ENCODE data around the gene ANKS4B.
"Not testable (repeated sequence)": the region's sequence is repeated elsewhere in the genome, so short reads cannot be mapped to it uniquely, and the experiment has no call there.

ANKS4B gene

DNA sequence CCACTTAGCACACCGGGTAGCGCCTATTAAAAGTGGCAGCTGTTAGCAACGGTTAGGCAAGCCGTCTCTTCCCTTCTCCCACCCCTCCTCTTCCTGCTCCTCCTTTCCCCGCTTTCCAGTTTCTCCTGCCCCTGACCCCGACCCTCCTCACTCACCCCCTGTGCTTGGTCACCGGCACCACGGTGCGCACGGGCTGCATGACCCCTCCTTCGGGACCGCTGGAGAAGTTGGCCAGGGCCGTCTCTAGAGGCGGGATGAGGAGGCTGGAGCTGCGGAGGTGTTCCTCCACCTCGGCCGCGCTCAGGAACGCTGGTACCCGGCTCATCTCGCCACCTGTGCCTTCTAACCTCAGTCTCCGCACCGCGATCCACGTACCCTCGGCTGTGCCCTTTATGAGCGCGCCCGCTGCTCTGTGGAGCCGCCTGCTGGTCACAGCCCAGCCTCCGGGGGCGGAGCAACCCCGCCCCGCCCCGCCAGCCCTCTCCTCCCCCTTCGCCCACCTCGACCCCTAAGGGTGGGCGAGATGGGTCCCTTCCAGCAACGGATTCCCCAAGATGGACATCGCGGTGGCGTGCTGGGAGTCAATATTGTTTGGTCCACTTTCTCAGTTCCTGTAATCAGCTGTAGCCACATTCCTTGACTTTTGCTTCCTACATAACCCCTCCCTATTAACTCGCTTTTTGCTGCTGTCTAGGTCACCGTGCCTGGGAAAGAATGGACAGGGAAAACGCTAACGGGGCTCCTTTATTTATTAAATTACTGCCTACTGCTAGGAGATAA is 44.6 kb downstream of the ANKS4B start, which contains the start of gene CRYM:
Gene CRYM (minus strand): TSS at position 364 of the 780 bp plus-strand sequence. CDS start 39 bp downstream, at position 325.
- FAIRE-seq: peak; percentile 78

DNA sequence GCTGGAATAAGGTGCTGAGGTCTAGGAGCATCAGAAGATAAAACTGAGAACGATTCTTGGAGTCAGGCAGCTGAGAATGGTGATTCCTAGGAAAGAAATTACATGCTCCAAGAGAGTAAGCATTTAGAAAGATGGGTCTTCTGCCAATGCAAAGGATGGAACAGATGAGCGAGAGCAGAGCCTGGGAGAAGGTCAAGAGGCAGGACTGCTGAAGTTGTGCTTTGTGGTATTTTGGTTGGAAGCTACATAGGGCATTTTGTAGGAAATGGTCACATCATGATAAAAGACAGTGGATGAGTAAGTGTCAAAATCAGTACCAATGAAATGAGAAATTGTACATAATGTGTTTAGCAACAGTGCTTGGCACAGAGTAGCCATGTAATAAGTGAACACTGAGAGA is 46.0 kb downstream of the ANKS4B start:
- TF ChIP-seq TAF1 (IDR thresholded peaks at IDR 0.05; ENCODE audit: low read depth, low read length): no peak
- no peak for TF ChIP-seq POLR2AphosphoS5 (IDR thresholded peaks at IDR 0.05; ENCODE audit: low read depth, low read length)
- TF ChIP-seq SPI1 (IDR thresholded peaks at IDR 0.05; ENCODE audit: low read depth, low read length): no peak
- no peak for TF ChIP-seq POU2F2 (IDR thresholded peaks at IDR 0.05; ENCODE audit: low read depth, low read length)
- no peak for TF ChIP-seq POLR2A (IDR thresholded peaks at IDR 0.05; ENCODE audit: low read depth, low read length)
- TF ChIP-seq PAX5 (IDR thresholded peaks at IDR 0.05; ENCODE audit: insufficient read depth, low read length, severe bottlenecking): no peak
- DNase-seq (ENCODE audit: insufficient read length, low spot score): no peak
- FAIRE-seq: no peak

More for the DNA sequence above, 44.6 kb downstream of the ANKS4B start, which contains the start of gene CRYM:
- peak; percentile 64 for DNase-seq (ENCODE audit: insufficient read length, low spot score)
- TF ChIP-seq POU2F2 (IDR thresholded peaks at IDR 0.05; ENCODE audit: low read depth, low read length) (no peak), POLR2A (IDR thresholded peaks at IDR 0.05; ENCODE audit: low read depth, low read length) (no peak), TAF1 (IDR thresholded peaks at IDR 0.05; ENCODE audit: low read depth, low read length) (no peak), POLR2AphosphoS5 (IDR thresholded peaks at IDR 0.05; ENCODE audit: low read depth, low read length) (no peak), SPI1 (IDR thresholded peaks at IDR 0.05; ENCODE audit: low read depth, low read length) (no peak; the same call in 1 of the 2 replicates), PAX5 (IDR thresholded peaks at IDR 0.05; ENCODE audit: insufficient read depth, low read length, severe bottlenecking) (no peak)

DNA sequence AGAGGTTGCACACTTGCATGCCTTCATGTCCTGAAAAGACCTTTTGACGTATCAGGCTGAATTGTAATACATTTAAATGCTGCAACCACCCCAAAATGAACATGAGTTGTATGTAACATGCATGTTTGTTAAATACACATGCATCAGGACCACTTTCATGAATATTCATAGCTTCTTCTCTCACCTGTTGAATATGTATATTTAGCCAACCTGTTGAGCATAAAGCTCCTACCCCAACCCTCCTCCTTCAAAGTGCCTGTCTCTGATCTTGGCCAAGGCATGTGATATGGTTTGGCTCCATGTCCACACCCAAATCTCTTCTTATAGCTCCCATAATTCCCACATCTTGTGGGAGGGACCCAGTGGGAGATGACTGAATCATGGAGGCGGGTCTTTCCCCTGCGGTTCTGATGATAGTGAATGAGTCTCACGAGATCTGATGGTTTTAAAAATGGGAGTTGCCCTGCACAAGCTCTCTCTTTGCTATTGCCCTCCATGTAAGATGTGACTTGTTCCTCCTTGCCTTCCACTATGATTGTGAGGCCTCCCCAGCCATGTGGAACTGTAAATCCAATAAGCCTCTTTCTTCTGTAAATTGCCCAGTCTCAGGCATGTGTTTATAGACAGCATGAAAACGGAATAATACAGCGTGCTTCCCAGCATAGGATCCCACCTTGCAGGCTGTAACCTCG is 48.3 kb downstream of the ANKS4B start:
- DNase-seq (ENCODE audit: insufficient read length, low spot score): no peak
- no peak for TF ChIP-seq POLR2AphosphoS5 (IDR thresholded peaks at IDR 0.05; ENCODE audit: low read depth, low read length)
- no peak for TF ChIP-seq SPI1 (IDR thresholded peaks at IDR 0.05; ENCODE audit: low read depth, low read length)
- no peak for TF ChIP-seq POU2F2 (IDR thresholded peaks at IDR 0.05; ENCODE audit: low read depth, low read length)
- no peak for TF ChIP-seq POLR2A (IDR thresholded peaks at IDR 0.05; ENCODE audit: low read depth, low read length)
- TF ChIP-seq TAF1 (IDR thresholded peaks at IDR 0.05; ENCODE audit: low read depth, low read length): no peak
- TF ChIP-seq PAX5 (IDR thresholded peaks at IDR 0.05; ENCODE audit: insufficient read depth, low read length, severe bottlenecking): no peak
- no peak for FAIRE-seq

GRCh38 chr16:21283521-21284289 is 50.2 kb downstream of the ANKS4B start:
- TF ChIP-seq TAF1 (IDR thresholded peaks at IDR 0.05; ENCODE audit: low read depth, low read length): no peak
- no peak for TF ChIP-seq POLR2A (IDR thresholded peaks at IDR 0.05; ENCODE audit: low read depth, low read length)
- TF ChIP-seq SPI1 (IDR thresholded peaks at IDR 0.05; ENCODE audit: low read depth, low read length): no peak
- TF ChIP-seq POU2F2 (IDR thresholded peaks at IDR 0.05; ENCODE audit: low read depth, low read length): no peak
- no peak for TF ChIP-seq POLR2AphosphoS5 (IDR thresholded peaks at IDR 0.05; ENCODE audit: low read depth, low read length)
- TF ChIP-seq PAX5 (IDR thresholded peaks at IDR 0.05; ENCODE audit: insufficient read depth, low read length, severe bottlenecking): no peak
- peak; percentile 55 for FAIRE-seq
- peak; percentile 35 for DNase-seq (ENCODE audit: insufficient read length, low spot score)

DNA sequence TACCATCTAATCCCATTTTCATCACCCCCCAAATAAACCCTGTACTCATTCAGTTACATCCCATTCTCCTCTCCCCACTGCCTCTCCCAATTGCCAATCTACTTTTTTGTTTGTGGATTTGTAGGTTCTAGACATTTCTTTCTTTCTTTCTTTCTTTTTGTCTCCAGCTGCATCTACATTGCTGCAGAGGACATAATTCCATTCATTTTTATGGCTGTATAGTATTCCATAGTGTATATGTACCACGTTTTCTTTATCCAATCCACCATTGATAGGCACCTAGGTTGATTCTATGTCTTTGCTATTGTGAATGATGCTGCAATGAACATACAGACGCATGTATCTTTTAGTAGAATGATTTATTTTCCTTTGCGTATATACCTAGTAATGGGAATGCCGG is 50.9 kb downstream of the ANKS4B start:
- TF ChIP-seq POU2F2 (IDR thresholded peaks at IDR 0.05; ENCODE audit: low read depth, low read length) (no peak), POLR2A (IDR thresholded peaks at IDR 0.05; ENCODE audit: low read depth, low read length) (no peak), PAX5 (IDR thresholded peaks at IDR 0.05; ENCODE audit: insufficient read depth, low read length, severe bottlenecking) (no peak), POLR2AphosphoS5 (IDR thresholded peaks at IDR 0.05; ENCODE audit: low read depth, low read length) (no peak), TAF1 (IDR thresholded peaks at IDR 0.05; ENCODE audit: low read depth, low read length) (no peak), SPI1 (IDR thresholded peaks at IDR 0.05; ENCODE audit: low read depth, low read length) (no peak)
- DNase-seq (ENCODE audit: insufficient read length, low spot score) (no peak), FAIRE-seq (peak; percentile 40)

DNA sequence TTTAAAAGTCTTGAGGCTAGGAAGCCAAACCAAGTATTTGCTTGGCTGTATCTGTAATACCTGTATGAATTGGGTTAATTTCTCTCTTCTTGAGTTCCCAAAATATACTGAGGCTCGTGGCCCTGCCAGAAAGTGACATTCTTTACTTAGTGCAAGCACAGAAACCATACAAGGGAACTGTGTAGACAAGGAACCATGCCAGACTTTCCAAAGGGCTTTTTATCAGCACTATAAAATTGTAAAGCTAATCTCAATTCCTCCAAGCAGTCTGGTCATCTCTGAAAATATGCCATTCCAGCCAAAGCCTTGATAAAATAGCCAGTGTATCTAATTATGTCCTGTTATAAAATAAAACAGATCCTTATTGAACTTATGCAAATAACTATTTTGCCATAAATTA is 51.8 kb downstream of the ANKS4B start:
- no peak for DNase-seq (ENCODE audit: insufficient read length, low spot score)
- no peak for TF ChIP-seq POLR2A (IDR thresholded peaks at IDR 0.05; ENCODE audit: low read depth, low read length)
- no peak for TF ChIP-seq TAF1 (IDR thresholded peaks at IDR 0.05; ENCODE audit: low read depth, low read length)
- no peak for TF ChIP-seq POLR2AphosphoS5 (IDR thresholded peaks at IDR 0.05; ENCODE audit: low read depth, low read length)
- no peak for TF ChIP-seq PAX5 (IDR thresholded peaks at IDR 0.05; ENCODE audit: insufficient read depth, low read length, severe bottlenecking)
- no peak for FAIRE-seq

- not testable (repeated sequence) for DNase-seq (ENCODE audit: insufficient read length, low spot score); FAIRE-seq
Observed at GRCh38 chr16:21289789-21290188, 56.3 kb downstream of the ANKS4B start.

DNA sequence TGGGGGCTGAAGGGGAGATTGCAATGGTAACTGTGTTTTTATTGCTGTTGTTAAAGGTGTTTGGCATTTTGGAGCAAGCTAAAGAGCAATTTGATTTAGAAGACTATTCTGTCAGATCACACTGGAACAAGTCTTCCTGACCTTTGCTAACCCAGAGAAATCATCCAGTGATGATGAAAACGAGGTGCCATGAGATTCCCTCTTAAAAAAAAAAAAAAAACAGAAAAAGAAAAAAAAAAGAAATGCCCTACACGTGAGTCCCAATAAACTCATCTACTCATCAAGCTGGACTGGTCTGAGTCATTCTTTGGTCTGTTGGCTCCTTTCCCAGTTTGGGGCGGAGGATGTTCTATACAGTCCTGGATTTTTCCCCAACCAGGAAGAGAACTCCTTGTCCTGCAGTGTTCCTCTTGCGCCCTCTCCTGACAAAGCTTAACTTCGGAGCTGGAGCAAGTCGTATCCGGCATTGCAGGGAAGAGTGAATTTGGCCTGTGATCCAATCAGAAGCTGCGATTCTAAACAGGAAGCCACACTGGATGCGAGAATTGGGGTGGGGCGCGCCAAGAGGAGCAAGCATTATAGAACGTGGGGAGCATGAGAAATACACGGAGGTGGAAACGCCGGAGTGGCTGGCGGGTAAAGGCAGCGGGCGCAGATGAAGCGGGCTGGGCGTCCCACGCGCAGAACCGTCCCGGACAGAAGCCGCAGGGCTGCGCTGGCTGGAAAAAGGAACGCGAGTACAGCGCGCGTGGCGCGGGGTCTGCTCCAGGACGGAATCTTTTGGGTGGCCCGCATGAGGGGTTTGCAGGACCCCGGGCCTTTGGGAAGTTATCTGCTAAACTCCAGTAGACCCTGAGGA is 67.0 kb downstream of the ANKS4B start:
- DNase-seq (ENCODE audit: insufficient read length, low spot score) (peak; percentile 44), FAIRE-seq (peak; percentile 80)
- TF ChIP-seq POLR2A (IDR thresholded peaks at IDR 0.05; ENCODE audit: low read depth, low read length): peak; percentile 31; the same call in 1 of the 2 replicates
- TF ChIP-seq POU2F2 (IDR thresholded peaks at IDR 0.05; ENCODE audit: low read depth, low read length): no peak
- TF ChIP-seq SPI1 (IDR thresholded peaks at IDR 0.05; ENCODE audit: low read depth, low read length): peak; percentile 19; the same call in 1 of the 2 replicates

All from GM12891 (cell line).